GM18909 (cell line): ENCODE data around the gene ATAD3C.
"Not testable (repeated sequence)": the region's sequence is repeated elsewhere in the genome, so short reads cannot be mapped to it uniquely, and the experiment has no call there.

Experiments used
- ATAC-seq: cut with Tn5 transposase; IDR thresholded peaks from one replicate; pipeline ENCODE4 v1.9.1; 2021; ENCODE audit warnings: mild to moderate bottlenecking; ENCODE audit not compliant: unreplicated experiment, poor library complexity

ATAD3C gene

GRCh38 chr1:1418464-1419362, 30.8 kb upstream of the ATAD3C start:
- no peak for ATAC-seq

DNA sequence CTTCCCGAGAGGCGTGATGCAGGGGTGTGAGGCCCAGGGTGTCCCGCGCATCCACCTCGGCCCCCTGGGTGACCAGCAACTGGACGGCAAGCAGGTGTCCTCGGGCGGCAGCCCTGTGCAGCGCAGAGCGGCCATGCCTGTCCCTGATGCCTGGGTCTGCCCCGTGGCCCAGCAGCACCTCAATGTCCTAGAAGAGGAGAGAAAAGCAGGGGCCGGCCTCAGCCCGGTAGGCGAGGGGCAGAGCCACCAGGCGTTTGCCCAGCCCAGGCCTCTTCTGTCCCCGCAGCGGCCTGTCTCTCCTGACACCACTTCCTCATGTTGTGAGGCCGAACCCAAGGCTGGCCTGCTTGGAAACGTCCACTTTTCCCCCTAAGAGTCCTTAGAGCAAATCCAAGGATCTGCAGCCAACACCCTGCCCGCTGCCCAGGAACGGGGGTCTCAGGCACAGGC, 30.1 kb upstream of the ATAD3C start:
- no peak for ATAC-seq

DNA sequence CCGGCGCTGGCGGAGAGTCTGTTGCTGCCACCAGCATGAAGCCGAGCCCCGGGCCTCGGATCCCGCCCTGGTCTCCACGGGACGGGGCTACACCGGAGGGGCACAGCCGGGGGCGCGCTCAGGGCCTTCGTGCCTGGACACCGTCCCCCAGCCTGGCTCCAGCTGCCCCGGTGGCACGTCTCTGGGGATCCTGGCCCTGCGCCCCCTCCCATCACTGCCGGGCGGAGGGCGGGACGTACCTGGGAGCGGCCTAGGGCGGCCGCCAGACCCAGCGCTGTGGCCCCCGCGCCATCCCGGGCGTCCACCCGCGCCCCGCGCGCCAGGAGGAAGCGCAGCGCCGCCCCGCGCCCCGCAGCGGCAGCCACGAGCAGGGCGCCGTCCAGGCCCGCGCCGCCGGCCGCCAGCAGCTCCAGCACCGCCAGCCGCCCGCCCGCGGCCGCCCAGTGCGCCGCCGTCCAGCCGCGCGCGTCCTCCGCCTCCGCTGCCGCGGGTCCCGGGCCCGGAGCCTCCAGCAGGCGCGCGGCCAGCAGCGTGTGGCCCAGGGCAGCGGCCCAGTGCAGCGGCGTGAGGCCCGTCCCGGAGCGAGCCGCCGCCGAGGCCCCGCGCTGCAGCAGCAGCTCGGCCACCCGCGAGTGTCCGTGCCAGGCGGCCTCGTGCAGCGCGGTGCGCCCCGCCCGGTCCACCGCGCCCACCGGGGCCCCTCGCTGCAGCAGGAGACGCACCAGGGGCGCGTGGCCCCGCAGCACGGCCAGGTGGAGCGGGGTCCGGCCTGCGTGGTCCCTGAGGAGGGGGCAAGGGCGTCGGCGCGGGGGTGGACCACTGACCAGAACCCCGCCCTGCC, 29.5 kb upstream of the ATAD3C start:
- no peak for ATAC-seq

DNA sequence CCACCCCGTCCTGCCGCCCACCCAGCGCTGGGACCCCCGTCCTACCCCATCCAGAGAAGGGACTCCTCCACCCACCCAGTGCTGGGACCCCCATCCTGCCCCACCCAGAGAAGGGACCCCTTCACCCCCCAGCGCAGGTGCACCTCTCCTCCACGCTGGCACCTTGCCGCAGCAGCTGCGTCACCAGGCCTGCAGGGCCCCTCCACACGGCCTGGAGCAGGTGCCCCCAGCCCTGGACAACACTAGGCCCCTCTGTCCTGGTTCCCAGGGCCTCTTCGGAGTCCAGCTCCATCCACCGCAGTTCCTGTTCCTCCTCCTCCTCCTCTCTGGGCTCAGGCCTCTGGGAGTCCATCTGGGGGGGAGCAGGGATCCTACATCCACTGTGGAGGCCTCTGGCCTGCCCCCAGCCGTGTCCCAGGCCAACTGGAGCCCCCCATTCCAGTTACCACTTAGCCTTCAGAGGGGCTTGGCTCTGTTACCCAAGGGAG, 28.8 kb upstream of the ATAD3C start:
- ATAC-seq: no peak

DNA sequence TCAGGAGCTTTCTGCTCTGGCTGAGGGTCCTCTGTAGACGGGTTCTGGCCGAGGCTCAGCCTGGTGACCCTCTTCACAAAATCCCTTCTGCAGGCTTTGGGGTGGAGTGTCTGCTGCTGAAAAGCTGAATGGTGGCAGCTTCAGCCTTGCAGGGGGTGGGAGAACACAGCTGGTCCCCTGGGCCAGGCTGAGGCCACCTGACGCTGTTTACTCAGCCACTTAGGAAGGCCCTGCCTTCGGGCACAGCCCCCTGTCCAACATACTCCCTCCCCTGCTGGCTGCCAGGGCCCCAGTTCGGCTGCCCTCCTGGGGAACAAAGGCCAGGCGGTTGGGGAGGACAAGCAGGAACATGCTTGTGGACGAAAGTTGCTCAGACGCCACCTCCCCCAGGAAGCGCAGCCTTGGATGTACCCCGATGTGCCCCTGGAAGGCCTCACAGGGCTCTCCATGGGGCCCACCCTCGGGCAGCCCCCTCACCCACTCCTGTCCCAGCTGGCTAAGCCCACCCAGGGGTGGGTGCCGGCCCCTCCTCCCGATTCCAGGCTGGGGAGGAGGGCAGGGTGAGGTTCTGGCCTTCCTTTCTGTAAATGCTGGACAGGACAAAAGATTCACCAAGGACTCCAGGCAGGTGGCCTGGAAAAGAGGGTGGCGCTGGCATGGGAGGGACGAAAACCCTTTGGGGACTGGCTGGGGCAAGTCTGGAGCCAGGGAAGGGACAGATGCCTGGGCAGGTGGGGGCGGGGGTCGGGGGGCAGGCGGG, 28.2 kb upstream of the ATAD3C start, which contains the start of gene ANKRD65:
Gene ANKRD65 (minus strand): TSS at position 130 of the 760 bp plus-strand sequence. CDS start 271 bp downstream, outside the sequence.
- ATAC-seq: no peak

GRCh38 chr1:1421907-1422464, 27.5 kb upstream of the ATAD3C start:
- ATAC-seq: no peak

- no peak for ATAC-seq
Measured at GRCh38 chr1:1422465-1423244, 26.8 kb upstream of the ATAD3C start.

DNA sequence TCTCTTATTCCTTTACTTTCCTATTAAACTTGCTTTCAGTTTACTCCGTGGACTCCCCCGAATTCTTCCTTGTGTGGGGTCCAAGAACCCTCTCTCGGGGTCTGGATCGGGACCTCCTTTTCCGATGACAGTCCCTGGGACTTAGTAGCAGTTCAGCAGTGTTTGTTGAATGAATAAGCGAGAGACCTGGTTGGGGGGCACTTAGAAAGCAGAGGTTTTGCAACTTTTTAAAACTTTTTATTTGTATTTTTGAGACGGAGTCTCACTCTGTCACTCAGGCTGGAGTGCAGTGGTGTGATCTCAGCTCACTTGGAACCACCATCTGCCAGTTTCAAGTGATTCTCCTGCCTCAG, 26.3 kb upstream of the ATAD3C start:
- ATAC-seq: no peak

GRCh38 chr1:1424707-1425106, 24.8 kb upstream of the ATAD3C start:
- ATAC-seq: no peak

GRCh38 chr1:1425426-1425752, 24.1 kb upstream of the ATAD3C start:
- ATAC-seq: no peak

GRCh38 chr1:1425753-1426495, 23.6 kb upstream of the ATAD3C start:
- no peak for ATAC-seq

DNA sequence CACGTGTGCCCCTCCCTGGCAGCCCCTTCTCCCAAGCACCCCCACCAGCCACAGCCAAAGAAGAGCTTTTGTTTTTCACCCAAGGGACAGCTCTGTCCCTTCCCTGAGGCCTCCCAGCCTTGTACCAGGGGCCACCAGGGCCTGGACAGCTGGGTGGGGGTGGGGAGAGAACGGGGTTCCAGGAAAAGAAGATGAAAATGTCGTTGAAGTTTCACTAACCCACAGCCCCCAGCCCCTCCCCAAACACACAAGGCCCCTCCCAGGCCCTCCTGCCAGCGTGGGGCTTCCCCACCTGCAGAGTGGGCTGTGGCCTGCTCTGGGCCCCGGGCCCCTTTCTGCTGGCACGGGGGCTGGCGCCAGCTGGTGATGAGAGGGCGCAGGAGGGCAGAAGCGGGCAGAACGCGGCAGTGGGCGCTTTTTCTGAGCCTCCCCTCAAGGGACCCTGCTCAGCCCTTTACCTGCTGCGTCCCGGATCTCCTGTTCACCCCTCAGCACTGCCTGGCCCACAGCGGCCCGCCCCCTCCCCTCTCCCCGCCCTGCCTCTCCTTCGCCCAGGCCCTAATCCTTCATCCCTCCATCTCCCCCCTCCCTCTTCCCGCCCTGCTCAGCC, 22.9 kb upstream of the ATAD3C start:
- ATAC-seq: no peak

- no peak for ATAC-seq
Measured at GRCh38 chr1:1427106-1427819, 22.2 kb upstream of the ATAD3C start.

DNA sequence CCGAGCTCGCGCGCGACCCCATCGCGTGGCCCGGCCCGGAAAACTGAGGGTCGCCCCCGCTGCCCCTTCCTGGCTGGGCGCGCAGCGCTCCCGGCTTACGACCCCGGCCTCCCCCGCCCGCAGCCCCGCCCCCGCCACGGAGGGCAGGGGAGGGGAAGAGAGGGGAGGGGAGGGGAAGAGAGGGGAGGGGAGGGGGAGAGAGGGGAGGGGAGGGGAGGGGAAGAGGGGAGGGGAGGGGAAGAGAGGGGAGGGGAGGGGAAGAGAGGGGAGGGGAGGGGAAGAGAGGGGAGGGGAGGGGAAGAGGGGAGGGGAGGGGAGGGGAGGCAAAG, 21.7 kb upstream of the ATAD3C start:
- ATAC-seq: no peak

GRCh38 chr1:1428174-1428573, 21.3 kb upstream of the ATAD3C start:
- ATAC-seq: no peak

DNA sequence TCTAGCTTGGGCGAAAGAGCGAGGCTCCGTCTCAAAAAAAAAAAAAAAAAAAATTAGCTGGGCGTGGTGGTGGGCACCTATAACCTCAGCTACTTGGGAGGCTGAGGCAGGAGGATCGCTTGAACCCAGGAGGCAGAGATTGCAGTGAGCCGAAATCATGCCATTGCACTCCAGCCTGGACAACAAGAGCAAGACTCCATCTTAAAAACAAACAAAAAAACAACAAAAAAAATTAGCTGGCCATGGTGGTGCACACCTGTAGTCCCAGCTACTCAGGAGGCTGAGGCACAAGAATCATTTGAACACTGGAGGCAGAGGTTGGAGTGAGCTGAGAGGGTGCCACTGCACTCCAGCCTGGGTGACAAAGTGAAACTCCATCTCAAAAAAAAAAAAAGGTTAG, 20.5 kb upstream of the ATAD3C start:
- not testable (repeated sequence) for ATAC-seq

DNA sequence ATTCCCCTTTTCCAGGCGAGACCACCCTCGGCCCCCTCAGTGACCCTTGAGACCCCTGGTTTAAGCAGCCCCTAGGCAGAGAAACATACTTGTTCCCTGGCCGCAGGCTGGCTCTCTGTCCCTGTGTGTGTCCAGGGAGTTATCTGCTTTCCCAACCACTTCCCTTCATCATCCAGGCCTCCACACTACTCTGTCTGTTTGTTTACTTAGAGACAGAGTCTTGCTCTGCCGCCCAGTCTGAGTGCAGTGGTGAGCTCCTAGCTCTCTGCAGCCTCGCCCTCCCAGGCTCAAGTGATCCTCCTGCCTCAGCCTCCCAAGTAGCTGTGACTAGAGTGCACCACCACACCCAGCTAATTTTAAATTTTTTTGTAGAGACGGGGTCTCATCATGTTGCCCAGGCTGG, 19.8 kb upstream of the ATAD3C start:
- ATAC-seq: no peak
